Glomerular visceral epithelial cell (primary cell): ENCODE data around the gene HSD11B1.

Experiments
- DNase-seq: peaks from one replicate; pipeline ENCODE4 v3.0.0-alpha.2; 2016; ENCODE audit errors: extremely low spot score

HSD11B1 gene

DNA sequence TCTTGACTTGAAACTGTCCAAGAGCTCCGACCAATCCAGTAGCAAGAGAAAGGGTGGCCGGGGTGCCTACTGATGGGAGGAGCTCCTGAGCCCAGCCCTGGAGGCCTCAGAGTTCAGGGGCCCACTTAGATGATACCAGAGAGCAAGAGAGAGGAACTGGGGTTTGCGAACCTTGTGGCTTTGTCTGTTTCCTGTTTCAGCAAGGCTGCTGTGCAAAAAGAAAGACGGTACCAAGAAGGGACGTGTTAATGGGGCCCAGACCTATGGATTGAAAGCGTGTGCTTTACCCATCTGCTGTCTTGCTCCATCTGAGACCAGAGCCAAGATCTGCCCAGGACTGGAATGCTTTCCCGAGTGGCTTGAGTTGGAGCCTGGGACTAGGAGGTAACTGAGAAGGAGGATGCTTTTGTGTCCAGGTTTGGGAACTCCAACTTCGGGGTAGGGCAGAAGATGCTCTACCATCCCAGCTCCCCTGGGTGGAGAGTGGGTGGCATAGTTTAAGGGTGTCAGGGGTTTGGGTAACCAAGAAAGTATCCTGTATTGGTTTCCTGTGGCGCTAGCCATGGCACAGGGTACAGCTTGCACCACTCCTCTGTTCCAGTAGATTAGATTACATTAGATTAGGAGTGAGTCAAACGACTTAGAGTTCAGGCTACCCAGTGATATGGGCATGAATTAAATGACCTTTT is 51.4 kb downstream of the HSD11B1 start, which contains the start of gene TRAF3IP3:
Gene TRAF3IP3 (plus strand): TSS at position 128 of the 689 bp plus-strand sequence. CDS start 3,987 bp downstream, outside the sequence.
- DNase-seq = no peak

DNA sequence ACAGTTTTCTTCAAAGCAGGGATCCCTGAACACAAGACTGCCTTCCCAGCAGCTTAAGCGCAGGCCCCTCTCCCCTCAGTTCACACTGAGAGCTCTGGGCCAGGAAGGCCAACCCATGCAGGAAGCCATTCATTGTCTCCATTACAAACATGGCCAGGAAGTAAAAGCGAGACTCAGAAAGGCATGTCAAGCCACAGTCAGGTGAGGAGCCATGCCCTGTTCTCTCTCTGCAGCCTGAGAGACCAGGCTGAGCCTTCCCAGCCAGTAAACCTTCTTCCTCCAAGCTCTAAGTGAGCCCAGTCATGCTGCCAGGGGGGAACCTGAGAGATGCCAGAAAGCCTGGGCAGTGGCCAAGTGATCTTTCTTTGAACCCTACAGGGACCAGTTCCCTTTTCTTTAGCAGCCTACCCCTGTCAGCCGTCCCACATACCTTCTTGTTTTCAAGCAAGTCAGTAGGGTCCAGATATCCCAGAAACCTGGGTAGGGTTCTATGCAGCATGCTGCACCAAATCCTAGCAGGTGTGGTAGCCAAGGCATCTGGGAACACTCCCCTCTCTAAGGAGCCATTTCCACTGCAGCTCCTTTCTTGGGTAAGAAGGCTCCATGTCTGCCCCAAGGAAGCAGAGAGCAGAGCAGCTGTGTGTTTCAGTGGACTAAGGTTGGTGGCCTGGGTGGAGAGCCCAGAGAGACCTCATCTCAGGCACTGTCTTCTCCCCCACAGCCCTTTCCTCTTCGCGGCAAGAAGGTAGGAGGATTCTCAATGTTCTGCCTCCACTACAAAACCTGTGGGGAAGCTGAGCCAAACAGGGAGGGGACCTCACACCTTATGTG is 52.2 kb downstream of the HSD11B1 start:
- DNase-seq = no peak

DNA sequence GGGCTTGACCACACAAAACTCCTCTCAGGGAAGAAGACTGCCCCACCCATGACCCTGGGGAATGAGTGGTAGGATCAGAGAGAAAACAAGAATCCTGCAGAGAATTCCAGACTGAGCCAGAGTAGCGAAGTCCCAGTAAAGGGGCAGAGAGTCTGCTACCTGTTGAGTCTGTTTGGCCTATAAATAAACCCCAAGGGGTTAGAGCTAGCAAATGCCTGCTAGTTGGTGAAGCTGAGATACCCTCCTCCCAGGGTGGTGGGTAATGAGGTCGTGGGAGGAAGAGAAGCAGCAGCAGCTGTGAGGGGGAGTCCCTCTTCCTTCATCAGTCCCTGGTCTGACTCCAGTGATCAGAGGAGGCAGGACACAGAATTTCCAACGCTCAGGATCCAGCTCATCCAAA is 53.8 kb downstream of the HSD11B1 start:
- DNase-seq = no peak

DNA sequence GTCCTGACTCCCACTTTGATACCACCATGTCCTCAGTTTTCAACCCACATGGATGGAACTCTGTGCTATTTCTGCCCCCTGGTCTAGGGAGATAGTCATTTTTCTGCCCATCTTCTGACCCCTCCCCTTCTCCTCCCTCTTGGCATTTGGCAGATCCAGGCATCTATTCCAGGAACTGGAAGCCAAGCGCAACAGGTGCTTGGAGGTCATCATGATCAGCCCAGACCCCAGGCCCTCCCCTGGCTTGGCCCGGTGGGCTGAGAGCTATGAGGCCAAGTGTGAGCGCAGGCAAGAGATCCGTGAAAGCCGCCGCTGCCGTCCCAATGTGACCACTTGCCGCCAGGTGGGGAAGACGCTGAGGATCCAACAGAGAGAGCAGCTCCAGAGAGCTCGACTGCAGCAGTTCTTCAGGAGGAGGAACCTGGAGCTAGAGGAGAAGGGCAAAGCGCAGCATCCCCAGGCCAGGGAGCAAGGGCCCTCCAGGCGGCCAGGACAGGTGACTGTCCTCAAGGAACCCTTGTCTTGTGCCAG is 55.2 kb downstream of the HSD11B1 start:
- DNase-seq = no peak

DNA sequence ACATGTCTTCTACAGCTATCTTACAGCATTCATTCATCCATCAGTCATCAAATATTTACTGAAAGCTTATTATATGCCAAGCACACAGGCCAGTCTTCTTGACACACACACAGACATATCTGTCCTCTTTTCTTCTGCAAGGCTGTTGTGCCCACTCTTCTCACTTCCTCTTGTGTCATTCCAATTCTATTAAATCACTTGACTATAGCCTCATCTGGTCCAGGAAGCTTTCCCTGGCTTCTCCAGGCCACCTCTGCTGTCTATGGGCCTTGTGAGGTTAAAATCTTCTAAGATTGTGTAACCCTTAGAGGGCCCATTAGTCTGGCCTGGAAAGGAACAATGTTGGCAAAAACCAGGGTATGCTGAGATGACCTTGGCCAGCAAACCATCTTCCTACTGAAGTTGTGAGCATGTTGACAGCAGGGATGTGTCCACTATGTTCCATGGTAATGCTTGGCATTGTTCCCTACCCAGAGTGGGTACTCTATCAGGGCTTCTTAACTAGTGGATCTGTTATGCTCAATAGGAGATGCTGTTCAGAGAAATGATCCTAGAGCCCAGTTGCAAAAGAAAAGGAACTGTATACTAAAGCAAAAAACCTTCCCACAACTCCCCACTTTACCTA is 56.5 kb downstream of the HSD11B1 start:
- no peak for DNase-seq

DNA sequence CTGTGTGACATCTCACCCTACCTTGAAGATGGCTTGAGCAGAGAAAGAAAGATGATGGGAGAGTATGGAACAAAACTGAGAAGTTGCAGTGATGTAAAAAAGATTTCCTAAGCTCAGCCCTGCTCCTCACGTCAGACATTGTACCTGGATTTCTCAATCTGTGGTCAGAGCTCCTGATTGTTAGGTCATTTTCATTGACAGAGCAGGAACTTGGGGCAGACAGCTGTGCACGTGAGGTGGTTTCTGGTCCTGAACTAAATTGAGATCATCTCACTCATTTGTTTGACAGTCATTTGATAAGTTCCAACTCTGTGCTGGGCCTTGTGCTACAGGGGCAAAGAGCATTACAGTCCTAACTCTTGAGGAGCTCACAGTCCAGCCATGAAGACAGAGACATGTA is 61.4 kb downstream of the HSD11B1 start:
- DNase-seq = no peak

DNA sequence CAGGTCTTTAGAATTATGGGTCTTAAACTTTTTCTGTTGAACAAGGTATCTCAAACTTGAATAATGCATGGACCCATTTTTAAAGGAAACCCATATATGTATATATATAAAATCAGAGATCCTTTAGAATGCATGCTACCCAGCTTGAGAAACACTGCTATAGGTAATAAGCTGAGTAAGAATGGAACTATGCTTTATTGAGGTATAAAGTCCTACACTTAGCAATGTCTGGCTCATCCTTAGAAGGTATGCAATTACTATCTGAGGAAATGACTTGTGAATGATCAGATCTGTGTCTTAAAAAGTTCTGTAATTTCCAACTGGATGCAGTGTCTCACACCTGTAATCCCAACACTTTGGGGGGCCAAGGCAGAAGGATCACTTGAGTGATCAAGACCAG is 62.5 kb downstream of the HSD11B1 start:
- DNase-seq = no peak

DNA sequence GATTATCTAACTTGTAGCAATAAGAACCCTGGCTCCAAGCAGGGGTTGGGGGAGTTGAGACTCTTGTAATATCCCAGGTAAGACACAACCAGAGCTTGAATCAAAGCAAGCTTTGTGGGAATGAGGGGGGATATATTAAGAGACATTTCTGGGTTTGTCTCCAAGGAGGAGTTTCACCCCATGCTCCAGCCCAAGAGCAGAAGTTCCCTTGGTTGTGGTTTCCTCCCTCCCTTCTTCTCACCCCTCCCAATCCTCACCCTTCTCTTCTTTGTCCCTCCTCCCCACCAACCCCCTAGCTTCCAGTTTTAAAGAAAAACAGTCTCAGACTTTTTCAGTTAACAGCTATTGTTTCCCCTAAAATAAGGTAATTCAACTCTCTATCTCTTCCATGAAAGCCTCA is 63.1 kb downstream of the HSD11B1 start:
- DNase-seq = no peak

DNA sequence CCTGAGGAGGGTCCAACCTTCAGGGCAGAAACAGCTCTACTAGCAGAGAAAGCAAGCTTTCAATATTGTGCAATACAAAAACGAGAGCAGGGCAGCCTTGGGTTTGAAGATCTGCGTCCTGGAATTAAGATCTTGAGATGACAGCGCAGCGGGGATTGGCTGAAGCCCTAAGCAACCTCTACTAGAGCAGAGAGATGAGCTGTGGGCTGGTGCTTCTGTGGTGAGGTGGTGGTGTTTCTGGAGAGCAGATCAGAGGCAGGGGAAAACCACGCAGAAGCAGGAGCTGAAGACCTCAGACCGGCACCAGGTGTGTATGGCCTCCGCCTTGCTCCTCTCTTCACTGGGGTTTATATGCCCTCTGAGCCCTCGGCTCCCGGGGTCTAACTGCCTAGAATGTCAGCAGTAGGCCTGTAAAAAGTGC is 63.7 kb downstream of the HSD11B1 start:
- no peak for DNase-seq

DNA sequence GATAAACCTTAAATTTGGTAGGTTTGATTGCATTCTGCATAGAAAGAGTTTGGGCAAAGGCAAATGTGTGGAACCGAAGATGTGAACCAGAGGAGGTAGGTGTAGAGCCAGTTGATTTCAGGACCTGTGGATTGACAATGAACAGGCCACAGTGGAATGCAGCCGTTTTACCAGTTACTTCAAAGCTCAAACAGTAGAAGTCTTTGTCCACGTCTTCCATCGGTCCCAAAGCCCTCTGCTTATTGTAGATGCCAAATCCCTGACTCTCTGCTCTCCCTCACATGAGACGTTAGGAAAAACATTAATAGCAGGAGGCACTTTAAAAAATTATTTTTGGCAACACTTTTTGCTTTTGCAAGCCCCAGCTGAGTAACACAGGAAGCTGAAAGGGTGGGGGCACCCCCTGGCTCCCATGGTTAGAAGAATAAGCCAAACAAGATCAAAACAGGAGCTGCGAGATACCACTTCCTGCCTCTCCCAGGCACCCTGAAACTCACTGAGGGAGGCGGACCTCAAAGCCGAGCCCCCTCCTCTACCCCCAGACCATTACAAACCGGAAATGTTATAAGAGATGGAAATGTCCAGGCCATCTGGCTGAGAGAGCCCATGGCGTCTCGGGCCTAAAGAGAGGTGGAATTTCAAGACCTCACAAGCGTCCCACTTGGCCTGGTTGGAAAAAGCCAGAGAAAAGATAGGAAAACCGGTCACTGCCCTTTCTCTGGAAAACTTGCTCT is 64.7 kb downstream of the HSD11B1 start:
- peak; percentile 51 for DNase-seq

DNA sequence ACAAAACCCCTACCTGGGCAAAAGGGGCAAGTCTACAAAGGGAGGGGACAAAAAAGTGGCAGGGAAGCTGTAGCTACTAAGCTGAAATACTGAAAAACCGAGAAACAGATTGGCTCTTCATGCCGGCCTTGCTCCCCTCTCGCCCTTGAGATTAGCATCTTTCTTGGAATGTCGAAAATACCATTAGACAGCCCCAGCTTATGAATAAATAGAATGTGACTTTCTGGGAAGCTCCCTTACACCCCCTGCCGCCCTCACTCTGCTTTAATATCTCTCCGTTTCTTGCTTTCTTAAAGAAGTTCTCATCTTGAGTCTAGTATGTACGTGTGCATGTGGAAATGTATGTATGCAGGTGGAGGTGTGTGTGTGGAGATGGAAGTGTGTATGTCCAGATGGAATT is 65.3 kb downstream of the HSD11B1 start:
- no peak for DNase-seq

DNA sequence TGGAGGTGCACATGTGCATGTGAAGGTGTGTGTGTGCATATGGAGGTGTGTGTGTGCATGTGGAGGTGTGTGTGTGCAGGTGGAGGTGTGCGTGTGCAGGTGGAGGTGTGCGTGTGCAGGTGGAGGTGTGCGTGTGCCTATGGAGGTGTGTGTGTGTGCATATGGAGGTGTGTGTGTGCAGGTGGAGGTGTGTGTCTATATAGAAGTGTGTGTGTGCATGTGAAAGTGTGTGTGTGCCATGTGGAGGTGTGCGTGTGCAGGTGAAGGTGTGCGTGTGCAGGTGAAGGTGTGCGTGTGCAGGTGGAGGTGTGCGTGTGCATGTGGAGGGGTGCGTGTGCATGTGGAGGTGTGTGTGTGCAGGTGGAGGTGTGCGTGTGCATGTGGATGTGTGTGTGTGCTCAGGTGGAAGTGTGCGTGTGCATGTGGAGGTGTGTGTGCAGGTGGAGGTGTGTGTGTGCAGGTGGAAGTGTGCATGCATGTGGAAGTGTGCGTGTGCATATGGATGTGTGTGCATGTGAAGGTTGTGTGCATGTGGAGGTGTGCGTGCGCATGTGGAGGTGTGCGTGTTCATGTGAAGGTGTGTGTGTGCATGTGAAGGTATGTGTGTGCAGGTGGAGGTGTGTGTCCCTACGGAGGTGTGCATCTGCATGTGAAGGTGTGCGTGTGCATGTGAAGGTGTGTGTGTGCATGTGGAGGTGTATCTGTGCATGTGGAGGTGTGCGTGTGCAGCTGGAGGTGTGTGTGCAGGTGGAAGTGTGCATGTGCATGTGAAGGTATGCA is 66.2 kb downstream of the HSD11B1 start:
- DNase-seq = no peak

DNA sequence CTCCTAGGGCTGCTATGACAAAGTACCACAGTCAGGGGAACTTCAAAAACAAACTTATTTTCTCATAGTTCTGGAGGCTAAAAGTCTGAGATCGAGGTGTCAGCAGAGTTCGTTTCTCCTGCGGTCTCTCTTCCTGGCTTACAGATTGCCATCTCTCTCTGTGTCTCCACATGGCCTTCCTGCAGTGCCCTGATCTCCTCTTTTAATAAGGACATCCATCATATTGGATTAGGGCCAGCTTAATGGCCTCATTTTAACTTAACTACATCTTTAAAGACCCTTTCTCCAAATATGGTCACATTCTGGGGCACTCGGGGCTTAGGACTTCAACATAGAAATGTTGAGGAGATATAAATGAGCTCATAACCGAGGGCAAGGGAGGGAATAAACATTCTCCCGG is 67.5 kb downstream of the HSD11B1 start:
- no peak for DNase-seq

DNA sequence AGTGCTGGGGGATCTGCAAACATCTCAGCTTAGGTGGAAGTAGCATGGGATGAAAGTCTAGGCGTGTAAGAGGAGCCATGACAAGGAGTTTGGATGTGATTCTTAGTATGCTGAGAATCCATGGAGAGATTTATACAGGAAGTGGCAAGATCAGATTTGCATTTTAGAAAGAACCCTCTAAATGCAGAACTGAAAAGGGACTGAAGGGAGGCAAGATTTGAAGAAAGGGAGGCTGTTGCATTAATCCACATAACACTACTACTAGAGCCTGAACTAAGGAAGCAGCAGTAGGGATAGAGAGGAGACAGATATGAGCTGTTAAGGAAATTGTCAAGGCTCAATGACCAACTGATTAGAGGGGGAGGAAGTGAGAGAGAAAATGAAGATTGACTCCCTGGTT is 69.9 kb downstream of the HSD11B1 start:
- no peak for DNase-seq

DNA sequence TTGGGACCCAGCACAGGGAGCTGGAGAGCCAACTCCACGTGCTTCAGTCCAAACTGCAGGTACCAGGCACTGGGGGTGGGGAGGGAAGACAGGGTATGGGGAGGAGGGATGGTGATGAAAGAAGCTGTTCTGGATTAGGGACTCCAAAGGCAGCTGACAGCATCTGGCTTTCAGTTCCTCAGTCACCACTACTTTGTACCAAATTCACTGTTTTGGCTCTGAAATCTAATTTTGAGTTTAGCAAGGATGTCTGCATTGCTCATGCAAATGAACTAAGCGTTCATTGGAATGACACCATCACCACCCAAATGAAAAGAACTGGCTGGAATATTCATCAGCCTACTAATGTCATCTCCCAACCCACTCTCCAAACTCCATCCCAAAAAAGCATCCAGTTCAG is 71.0 kb downstream of the HSD11B1 start:
- no peak for DNase-seq

DNA sequence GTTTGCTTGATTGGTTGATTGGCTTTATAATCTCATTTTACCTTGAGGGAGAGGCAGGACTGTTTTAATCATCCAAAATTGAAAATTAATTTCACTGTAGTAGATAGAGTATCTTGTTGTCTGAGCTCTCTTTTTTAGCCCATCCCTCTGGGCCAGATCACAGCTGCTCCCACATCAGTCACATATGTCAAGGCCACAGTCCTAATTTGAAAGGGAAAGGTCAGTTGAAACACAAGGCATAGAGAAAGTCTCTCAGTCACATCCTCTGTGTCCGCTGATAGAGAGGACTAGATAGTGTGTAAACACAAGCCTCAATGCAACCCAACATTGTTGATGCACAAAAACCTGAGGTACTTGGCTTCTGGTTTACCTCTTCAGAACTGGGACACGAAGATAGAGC is 72.9 kb downstream of the HSD11B1 start:
- no peak for DNase-seq

DNA sequence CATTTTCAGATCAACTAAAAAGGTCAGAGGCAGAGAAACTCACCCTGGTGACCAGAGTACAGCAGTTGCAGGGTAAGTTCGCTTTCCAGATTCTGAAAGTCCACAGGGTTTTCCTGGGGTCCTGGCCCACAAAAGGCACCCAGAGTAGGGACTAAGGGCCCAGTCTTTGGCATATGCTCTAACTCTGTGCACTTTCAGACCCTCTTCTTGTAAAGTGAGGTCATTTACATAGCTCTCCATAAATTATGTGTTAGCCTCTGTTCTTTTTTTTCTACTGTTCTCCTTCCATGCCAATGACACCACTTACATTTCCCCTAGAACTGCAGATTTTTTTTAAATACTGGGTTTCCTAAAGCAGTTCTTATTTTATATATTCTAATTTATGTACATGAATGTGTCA is 73.5 kb downstream of the HSD11B1 start:
- no peak for DNase-seq

DNA sequence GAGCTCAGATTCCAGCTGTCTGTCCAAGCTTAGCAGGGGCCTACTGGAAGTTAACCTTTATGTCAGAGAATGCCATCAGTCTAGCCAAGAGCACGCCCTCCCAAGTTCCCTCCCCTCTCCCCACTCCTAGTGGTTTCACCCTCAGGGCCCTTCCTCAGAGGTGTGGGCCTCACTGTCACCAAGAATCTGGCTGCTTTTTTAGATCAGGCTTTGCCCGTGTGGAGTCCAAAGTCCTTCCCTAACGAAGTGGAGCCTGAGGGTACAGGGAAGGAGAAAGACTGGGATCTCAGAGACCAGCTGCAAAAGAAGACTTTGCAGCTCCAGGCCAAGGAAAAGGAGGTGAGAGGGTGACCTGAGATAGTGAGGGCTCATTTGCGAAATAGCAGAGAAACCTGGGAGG is 75.6 kb downstream of the HSD11B1 start:
- no peak for DNase-seq

DNA sequence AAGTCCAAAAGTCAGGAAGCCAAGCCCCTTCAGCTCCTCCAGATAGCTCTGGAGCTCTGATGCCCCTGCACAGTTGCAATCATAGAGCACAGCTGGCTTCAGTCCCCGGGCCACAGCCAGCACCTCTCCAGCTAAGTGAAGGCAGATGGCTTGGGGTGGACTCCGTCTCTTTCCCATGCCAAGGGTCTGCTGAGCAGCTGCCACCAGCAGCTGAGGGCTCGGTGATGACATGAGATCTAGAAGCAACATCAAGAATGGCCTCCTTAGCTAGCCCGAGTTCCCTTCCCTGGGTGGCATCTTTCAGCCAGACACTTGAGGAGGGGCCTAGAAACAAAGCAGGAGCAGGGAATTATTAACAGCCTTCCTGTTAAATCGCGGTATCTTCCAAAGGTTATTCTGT is 78.7 kb downstream of the HSD11B1 start:
- no peak for DNase-seq
